ENCODE measurements around the gene NUCKS1.

Gene NUCKS1

GRCh38 chr1:205681364-205681763 lies 68.6 kb downstream of the NUCKS1 start:
- H3K4me3 ChIP-seq (ENCODE audit: control insufficient read depth, low read depth, low read length), result no peak overlapping the region
- DNase-seq (ENCODE audit: low read depth), result no peak
- no peak for TF ChIP-seq CTCF (conservative IDR thresholded peaks at IDR 0.05; ENCODE audit: control insufficient read depth, insufficient read depth, low read depth, low read length)

GRCh38 chr1:205680073-205680851 lies 69.7 kb downstream of the NUCKS1 start, which contains the start of gene SLC45A3:
Gene SLC45A3, minus strand, starts transcription at chr1:205680509. Its CDS starts 15,853 bp downstream, at chr1:205664656.
- no peak for DNase-seq (ENCODE audit: low read depth)
- peak within 1 kb of the TSS; percentile 45 for H3K4me3 ChIP-seq (ENCODE audit: control insufficient read depth, low read depth, low read length)
- TF ChIP-seq CTCF (conservative IDR thresholded peaks at IDR 0.05; ENCODE audit: control insufficient read depth, insufficient read depth, low read depth, low read length), result no peak

GRCh38 chr1:205678286-205679111 lies 71.5 kb downstream of the NUCKS1 start:
- H3K4me3 ChIP-seq (ENCODE audit: control insufficient read depth, low read depth, low read length), result no peak overlapping the region
- peak; percentile 14 for DNase-seq (ENCODE audit: low read depth)
- TF ChIP-seq CTCF (conservative IDR thresholded peaks at IDR 0.05; ENCODE audit: control insufficient read depth, insufficient read depth, low read depth, low read length), result no peak

- TF ChIP-seq CTCF (conservative IDR thresholded peaks at IDR 0.05; ENCODE audit: control insufficient read depth, insufficient read depth, low read depth, low read length), result no peak
- DNase-seq (ENCODE audit: low read depth), result no peak
- H3K4me3 ChIP-seq (ENCODE audit: control insufficient read depth, low read depth, low read length), result no peak overlapping the region
Measured at GRCh38 chr1:205677167-205677566, 72.8 kb downstream of the NUCKS1 start.

GRCh38 chr1:205676597-205676996 lies 73.4 kb downstream of the NUCKS1 start:
- TF ChIP-seq CTCF (conservative IDR thresholded peaks at IDR 0.05; ENCODE audit: control insufficient read depth, insufficient read depth, low read depth, low read length), result no peak
- DNase-seq (ENCODE audit: low read depth), result no peak
- no peak overlapping the region for H3K4me3 ChIP-seq (ENCODE audit: control insufficient read depth, low read depth, low read length)

GRCh38 chr1:205676002-205676401 lies 74.0 kb downstream of the NUCKS1 start:
- no peak overlapping the region for H3K4me3 ChIP-seq (ENCODE audit: control insufficient read depth, low read depth, low read length)
- no peak for TF ChIP-seq CTCF (conservative IDR thresholded peaks at IDR 0.05; ENCODE audit: control insufficient read depth, insufficient read depth, low read depth, low read length)
- DNase-seq (ENCODE audit: low read depth), result no peak

All from fibroblast of mammary gland (primary cell).